ENCODE data around the gene FGR. TPM values are rescaled to one million over a fixed set of nuclear protein-coding genes. Genes with fewer than 3 reads are reported as not detected.

Gene FGR
- total RNA-seq, 2 donors from 2014 or later, result 17.0 to 21.5 TPM

GRCh38 chr1:27612718-27613117 is 22.3 kb downstream of the FGR start:
- Histone ChIP-seq H3K27ac (no peak overlapping the region), H3K9me3 (no peaks in the 10 kb centered on the region), H3K4me1 (ENCODE audit: control insufficient read depth in 1 of 2, low read depth in 2 of 2) (peaks cover 0 to 4% of the 10 kb centered on the region in 2 donors), H3K36me3 (no peaks in the 10 kb centered on the region), H3K4me3 (no peak overlapping the region), H3K27me3 (replicated peaks; ENCODE audit: insufficient read depth) (no peaks in the 10 kb centered on the region)
- no peak for DNase-seq (ENCODE audit: low spot score)
- TF ChIP-seq, protein P1, sequence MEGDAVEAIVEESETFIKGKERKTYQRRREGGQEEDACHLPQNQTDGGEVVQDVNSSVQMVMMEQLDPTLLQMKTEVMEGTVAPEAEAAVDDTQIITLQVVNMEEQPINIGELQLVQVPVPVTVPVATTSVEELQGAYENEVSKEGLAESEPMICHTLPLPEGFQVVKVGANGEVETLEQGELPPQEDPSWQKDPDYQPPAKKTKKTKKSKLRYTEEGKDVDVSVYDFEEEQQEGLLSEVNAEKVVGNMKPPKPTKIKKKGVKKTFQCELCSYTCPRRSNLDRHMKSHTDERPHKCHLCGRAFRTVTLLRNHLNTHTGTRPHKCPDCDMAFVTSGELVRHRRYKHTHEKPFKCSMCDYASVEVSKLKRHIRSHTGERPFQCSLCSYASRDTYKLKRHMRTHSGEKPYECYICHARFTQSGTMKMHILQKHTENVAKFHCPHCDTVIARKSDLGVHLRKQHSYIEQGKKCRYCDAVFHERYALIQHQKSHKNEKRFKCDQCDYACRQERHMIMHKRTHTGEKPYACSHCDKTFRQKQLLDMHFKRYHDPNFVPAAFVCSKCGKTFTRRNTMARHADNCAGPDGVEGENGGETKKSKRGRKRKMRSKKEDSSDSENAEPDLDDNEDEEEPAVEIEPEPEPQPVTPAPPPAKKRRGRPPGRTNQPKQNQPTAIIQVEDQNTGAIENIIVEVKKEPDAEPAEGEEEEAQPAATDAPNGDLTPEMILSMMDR (IDR thresholded peaks at IDR 0.05), result no peak
- ATAC-seq (ENCODE audit: insufficient number of reproducible peaks, low FRiP score, low read depth), result no peak

- no peaks in the 10 kb centered on the region for H3K36me3 ChIP-seq
- no peak overlapping the region for H3K27ac ChIP-seq
- no peaks in the 10 kb centered on the region for H3K9me3 ChIP-seq
- TF ChIP-seq, protein P1 (IDR thresholded peaks at IDR 0.05), result no peak
- no peak for DNase-seq (ENCODE audit: low spot score)
- no peak overlapping the region for H3K4me3 ChIP-seq
- ATAC-seq (ENCODE audit: insufficient number of reproducible peaks, low FRiP score, low read depth), result no peak
- H3K4me1 ChIP-seq (ENCODE audit: control insufficient read depth in 1 of 2, low read depth in 2 of 2), result peaks cover 0 to 4% of the 10 kb centered on the region in 2 donors
- no peaks in the 10 kb centered on the region for H3K27me3 ChIP-seq (replicated peaks; ENCODE audit: insufficient read depth)
Measured at GRCh38 chr1:27611450-27611849, 23.5 kb downstream of the FGR start.

DNA sequence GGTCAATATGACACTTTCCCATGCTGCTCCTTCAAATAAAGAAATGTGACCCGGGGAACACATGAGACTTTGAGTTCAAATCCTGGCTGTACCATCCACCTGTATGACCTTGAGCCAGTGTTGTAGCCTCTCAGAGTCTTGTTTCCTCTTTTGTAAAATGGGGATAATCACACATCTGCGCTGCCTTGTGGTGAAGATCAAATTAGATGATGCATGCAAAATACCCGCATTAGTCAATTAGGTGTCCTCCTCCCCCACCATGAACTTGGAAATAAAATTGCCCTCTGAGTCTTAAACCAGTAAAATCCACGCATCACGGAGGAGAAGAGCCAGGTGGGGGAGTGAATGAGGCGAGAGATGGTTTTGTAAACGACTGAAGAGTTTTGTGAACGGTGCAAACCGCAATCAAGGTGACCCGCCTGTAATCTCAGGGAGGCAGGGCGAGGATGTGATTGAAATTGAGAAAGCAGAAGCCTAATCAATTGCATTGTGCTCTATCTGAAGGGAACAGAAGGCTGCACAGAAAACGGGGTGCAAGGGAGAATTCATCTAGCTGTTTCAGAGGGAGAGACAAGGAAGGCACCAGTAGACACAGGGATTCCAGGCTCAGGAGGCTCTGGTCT is 25.3 kb downstream of the FGR start:
- Histone ChIP-seq H3K9me3 (no peaks in the 10 kb centered on the region), H3K4me3 (no peak overlapping the region), H3K4me1 (ENCODE audit: control insufficient read depth in 1 of 2, low read depth in 2 of 2) (peaks cover 0 to 13% of the 10 kb centered on the region in 2 donors), H3K27me3 (replicated peaks; ENCODE audit: insufficient read depth) (no peaks in the 10 kb centered on the region), H3K36me3 (no peaks in the 10 kb centered on the region), H3K27ac (no peak overlapping the region)
- TF ChIP-seq, protein P1 (IDR thresholded peaks at IDR 0.05), result no peak
- no peak for DNase-seq (ENCODE audit: low spot score)
- no peak for ATAC-seq (ENCODE audit: insufficient number of reproducible peaks, low FRiP score, low read depth)

- no peaks in the 10 kb centered on the region for H3K9me3 ChIP-seq
- ATAC-seq (ENCODE audit: insufficient number of reproducible peaks, low FRiP score, low read depth), result no peak
- H3K27me3 ChIP-seq (replicated peaks; ENCODE audit: insufficient read depth), result no peaks in the 10 kb centered on the region
- H3K27ac ChIP-seq, result no peak overlapping the region
- TF ChIP-seq, protein P1 (IDR thresholded peaks at IDR 0.05), result no peak
- H3K4me1 ChIP-seq (ENCODE audit: control insufficient read depth in 1 of 2, low read depth in 2 of 2), result peaks cover 0 to 18% of the 10 kb centered on the region in 2 donors
- DNase-seq (ENCODE audit: low spot score), result no peak
- no peak overlapping the region for H3K4me3 ChIP-seq
- H3K36me3 ChIP-seq, result no peaks in the 10 kb centered on the region
Measured at GRCh38 chr1:27609210-27609555, 25.8 kb downstream of the FGR start.

DNA sequence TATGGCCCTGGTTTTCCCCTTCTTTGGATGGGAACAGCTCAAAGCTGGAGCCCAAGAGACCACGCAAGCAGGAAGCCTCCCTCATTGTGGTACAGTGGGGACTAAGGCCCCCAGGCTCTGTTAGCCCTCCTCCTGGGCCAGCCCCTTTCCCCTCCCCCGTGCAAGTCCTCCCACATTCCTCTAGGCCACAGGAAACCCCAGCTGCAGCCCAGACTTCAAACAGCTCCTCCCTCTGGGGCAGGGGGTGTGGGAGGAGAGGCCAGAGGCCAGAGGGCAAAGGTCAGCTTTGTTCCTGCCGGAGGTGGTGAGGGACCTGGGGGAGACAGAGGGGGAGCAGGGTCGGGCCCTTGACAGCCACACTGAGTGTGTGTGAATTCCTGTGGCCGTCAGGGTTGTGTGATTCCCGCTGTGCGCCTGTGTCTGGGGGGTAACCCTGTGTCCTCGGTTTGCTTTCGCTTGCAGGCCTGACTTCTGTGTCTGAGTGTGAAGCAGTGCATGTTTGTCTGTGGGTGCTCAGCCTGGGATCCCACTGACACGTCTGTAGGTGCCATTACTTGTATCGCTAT is 27.7 kb downstream of the FGR start:
- DNase-seq (ENCODE audit: low spot score), result no peak

More for the DNA sequence above, 27.7 kb downstream of the FGR start:
- Histone ChIP-seq H3K27me3 (replicated peaks; ENCODE audit: insufficient read depth) (no peaks in the 10 kb centered on the region), H3K4me3 (no peak overlapping the region), H3K36me3 (no peaks in the 10 kb centered on the region), H3K27ac (no peak overlapping the region), H3K9me3 (no peaks in the 10 kb centered on the region), H3K4me1 (ENCODE audit: control insufficient read depth in 1 of 2, low read depth in 2 of 2) (peaks cover 0 to 19% of the 10 kb centered on the region in 2 donors)
- TF ChIP-seq, protein P1 (IDR thresholded peaks at IDR 0.05), result no peak
- ATAC-seq (ENCODE audit: insufficient number of reproducible peaks, low FRiP score, low read depth), result no peak
